ENCODE data around the gene PLEKHF1.
A peak's percentile ranks its signal among the peaks of the same experiment; 100 is the strongest.

PLEKHF1 gene

GRCh38 chr19:29681422-29682235 is 16.4 kb downstream of the PLEKHF1 start:
- DNase-seq, result no peak

GRCh38 chr19:29682236-29682895 is 17.1 kb downstream of the PLEKHF1 start:
- DNase-seq, result no peak

DNA sequence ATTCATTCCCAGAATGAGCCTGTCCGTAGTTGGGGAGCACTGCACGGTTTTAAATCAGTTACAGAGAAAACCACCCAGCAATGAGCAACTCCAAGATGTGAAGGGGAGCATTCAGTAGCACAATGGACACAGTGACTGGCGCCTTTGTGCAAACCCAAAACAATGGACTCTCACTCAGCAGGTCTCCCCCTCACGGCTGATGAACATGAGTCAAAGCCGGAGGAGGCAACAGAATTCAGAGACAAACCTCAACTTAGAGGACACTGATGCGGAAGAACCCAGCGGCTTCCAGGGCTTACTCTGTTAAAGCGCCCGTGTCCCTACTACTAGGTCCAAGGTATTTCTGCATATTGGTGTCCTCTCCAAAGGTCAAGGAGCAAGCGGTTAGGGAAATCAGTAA is 17.7 kb downstream of the PLEKHF1 start:
- no peak for DNase-seq

- no peak for DNase-seq
Measured at GRCh38 chr19:29685326-29685725, 20.1 kb downstream of the PLEKHF1 start.

GRCh38 chr19:29686285-29686805 is 21.1 kb downstream of the PLEKHF1 start:
- no peak for DNase-seq

DNA sequence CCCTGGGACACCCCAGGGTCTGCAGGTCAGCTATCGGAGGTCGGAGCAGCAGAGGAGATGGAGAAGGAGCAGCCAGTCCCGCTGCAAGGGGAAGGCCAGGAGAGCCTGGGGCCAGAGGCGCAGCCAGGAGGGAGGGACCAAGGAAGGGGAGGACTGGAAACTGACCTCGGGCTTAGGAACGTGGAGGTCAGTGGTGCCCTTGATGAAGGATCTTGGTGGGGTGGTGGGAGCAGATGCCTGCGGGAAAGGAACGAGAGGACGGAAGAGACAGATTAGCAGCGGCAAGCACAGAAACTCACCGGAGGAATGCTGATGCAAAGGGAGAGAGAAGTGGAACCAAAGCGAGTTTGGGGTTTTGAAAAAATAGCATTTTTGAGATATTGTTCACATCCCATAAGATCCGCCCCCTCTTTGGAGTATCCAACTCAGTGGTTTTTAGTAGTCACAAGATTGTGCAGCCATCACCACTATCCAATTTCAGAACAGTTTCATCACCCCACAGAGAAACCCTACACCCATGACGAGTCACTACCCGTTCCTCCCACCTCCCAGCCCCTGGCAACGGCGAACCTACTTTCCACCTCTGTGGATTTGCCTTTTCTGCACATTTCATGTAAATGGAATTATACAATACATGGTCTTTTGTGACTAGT is 22.1 kb downstream of the PLEKHF1 start:
- DNase-seq, result no peak

DNA sequence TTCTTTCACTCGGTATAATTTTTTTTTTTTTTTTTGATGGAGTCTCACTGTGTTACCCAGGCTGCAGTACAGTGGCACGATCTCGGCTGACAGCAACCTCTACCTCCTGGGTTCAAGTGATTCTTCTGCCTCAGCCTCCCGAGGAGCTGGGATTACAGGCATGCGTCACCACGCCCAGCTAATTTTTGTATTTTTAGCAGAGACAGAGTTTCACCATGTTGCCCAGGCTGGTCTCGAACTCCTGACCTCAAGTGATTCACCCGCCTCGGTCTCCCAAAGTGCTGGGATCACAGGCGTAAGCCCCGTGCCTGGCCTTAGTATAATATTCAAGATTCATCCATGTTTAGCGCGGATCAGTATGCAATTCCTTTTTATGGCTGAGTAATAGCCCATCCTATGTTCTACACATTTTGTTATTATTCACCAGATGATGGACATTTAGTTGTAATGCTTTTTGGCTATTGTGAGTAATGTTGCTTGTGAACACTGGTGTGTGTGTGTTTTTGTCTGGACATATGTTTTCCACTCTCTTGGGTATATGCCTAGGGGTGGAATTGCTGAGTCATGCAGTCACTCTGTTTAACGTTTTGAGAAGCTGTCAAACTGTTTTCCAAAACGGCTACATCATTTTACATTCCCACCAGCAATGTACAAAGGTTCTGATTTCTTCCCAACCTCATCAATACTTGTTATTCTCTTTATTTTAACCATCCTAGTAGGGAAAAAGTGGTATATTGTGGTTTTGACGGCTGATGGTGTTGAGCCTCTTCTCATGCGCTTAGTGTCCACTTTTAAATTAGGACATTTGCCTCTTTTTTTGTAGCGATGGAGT is 22.9 kb downstream of the PLEKHF1 start:
- no peak for DNase-seq

DNA sequence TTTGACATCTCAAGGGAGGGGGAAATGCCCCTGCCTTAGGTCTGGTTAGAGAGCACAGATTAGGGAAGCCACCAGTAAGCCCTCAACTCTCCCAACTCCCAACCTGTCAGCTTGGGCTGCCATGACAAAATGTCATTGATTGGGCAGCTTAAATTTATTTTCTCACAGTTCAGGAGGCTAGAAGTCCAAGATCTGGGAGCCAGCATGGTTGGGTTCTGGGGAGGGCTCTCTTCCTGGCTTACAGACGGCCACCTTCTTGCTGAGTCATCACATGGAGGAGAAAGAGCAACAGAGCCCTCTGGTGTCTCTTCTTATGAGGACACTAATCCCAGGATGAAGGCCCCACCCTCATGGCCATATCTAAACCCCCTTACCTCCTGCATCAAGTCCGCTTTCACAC is 25.6 kb downstream of the PLEKHF1 start:
- DNase-seq, result peak; percentile 64

- DNase-seq, result no peak
Measured at GRCh38 chr19:29694161-29694560, 28.9 kb downstream of the PLEKHF1 start.

GRCh38 chr19:29694669-29695627 is 29.7 kb downstream of the PLEKHF1 start:
- peak; percentile 60 for DNase-seq

- no peak for DNase-seq
Measured at GRCh38 chr19:29695765-29696564, 30.7 kb downstream of the PLEKHF1 start.

GRCh38 chr19:29696565-29696846 is 31.2 kb downstream of the PLEKHF1 start:
- no peak for DNase-seq

DNA sequence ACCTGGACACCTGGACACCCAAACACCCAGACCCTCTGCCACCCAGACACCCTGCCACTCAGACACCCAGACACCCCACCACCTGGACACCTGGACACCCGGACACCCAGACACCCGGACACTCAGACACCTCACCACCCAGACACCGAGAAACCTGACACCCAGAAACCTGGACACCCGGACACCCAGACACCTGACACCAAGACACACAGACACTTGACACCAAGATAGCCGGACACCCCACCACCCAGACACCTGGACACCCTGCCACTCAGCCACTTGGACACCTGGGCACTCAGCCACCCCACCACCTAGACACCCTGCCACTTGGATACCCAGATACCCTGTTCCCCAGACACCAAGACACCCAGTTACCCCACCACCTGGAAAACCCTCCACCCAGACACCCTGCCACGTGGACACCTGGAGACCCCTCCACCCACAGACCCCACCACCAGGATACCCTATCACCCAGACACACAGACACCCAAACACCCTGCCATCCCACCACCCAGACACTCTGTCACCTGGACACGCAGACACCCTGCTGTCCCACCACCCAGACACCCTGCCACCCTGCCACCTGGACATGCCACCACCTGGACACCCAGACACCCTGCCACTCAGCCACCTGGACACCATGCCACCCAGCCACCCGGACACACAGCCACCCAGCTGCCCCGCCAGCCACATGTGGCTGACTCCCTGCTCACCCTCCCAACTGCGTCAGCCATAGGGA is 32.4 kb downstream of the PLEKHF1 start:
- no peak for DNase-seq

GRCh38 chr19:29699861-29700260 is 34.6 kb downstream of the PLEKHF1 start:
- no peak for DNase-seq

DNA sequence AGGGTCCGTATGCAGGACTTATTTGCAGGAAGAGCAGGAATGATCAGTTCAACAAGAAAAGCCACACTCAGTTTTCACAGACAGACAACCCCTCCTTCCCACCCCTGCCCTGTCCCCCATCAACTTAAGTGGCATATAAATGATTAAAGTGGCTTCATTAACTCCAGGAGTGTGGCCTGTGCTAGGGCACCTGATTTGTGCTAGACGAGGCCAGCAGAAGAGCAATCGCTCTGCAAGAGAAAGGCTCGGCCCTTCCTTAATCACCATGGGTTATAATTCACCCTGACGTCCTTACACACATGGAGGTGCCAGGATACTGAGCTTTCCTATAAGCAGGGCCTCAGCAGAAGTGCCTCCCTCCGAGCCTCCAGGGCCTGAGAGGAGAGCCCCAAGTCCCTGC is 35.2 kb downstream of the PLEKHF1 start:
- no peak for DNase-seq

- DNase-seq, result no peak
Measured at GRCh38 chr19:29702161-29702962, 37.1 kb downstream of the PLEKHF1 start.

- no peak for DNase-seq
Measured at GRCh38 chr19:29702963-29703320, 37.7 kb downstream of the PLEKHF1 start.

- DNase-seq, result no peak
Measured at GRCh38 chr19:29704562-29705558, 39.6 kb downstream of the PLEKHF1 start.
